Ovary (tissue), 3 donors: ENCODE data around the gene YWHAB.

Experiments used
- CTCF ChIP-seq, 3 donors: fragments of 450-650 bp in 2 of 3; fragments of 200-600 bp in 1 of 3; IDR thresholded peaks; one replicate each; pipeline versions ENCODE4 v1.5.1 to v1.8.0; 2016 to 2022; ENCODE audit warnings: antibody characterized with exemption in 3 of 3, mild to moderate bottlenecking in 1 of 3
- POLR2A ChIP-seq: fragments of 450-650 bp; IDR thresholded peaks from one replicate; pipeline ENCODE4 v1.6.1; 2017; ENCODE audit warnings: antibody characterized with exemption, mild to moderate bottlenecking, moderate library complexity
- donor health status: DM: no; HTN: no; CAD: no.

DNA sequence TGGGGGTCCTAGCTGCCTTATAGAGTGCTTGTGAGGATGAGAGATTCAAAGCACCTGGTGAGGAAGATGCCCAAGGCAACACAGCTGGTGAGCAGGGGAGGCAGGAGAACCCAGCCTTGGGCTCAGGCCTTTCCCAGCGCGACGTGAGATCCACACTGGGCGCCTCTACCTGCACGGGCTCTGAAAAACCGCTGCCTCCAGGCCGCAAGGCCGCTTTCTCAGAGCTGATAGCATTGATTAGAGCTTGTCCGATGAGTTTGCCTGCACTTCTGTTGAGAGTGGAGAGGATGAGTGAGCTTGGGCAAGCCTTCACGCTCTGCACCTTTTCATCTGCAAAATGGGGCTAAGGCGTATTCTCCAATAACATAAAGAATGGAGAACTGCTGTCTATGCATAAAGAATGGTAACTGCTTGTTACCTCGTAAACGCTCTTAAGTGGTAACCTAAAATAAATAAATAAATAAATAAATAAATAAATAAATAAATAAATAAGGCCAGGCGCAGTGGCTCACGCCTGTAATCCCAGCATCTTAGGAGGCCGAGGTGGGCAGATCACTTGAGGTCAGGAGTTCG is 25.3 kb downstream of the YWHAB start:
- TF ChIP-seq CTCF (IDR thresholded peaks at IDR 0.05) (no peak), POLR2A (no peak)
